ENCODE measurements around the gene HACL1.
A peak's percentile ranks its signal among the peaks of the same experiment; 100 is the strongest.

The HACL1 gene

GRCh38 chr3:15601399-15602145, at the start of gene HACL1, which contains the start of gene BTD:
Gene HACL1, minus strand, starts transcription at chr3:15601569. Its CDS starts 106 bp downstream, at chr3:15601463.
Gene BTD, plus strand, starts transcription at chr3:15601745. Its CDS starts 33,695 bp downstream, at chr3:15635440.
- peak; percentile 98 for DNase-seq

- DNase-seq: no peak
Observed at GRCh38 chr3:15649858-15650257, 48.5 kb upstream of the HACL1 start.

GRCh38 chr3:15649341-15649740, 48.0 kb upstream of the HACL1 start:
- no peak for DNase-seq

DNA sequence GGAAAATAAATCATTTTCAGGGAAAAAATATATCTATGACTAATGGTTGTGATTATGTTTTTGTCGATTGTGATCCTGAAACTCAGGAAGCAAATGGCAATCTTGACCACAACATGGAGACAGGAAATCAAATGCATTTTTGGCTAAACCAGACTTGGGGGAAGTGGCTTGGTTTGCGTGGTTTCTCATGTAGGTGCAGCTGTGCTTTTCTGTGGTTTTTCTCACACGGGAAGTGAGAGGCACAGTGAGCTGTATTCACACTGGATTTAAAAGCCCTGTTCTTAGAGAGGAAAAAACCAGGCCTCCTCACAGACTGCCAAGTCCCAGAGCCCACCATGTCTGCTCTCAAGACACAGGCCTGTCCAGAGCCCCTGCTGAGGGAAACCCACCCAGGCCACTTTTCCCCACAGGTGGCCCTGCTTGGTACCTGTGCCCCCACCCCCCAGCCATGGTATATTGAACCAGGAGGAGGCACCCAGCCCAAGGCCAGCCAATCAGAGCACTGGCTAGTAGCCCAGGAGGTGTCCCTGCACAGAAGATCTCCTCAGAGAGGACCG, 46.3 kb upstream of the HACL1 start:
- DNase-seq: peak; percentile 65

GRCh38 chr3:15646851-15647511, 45.6 kb upstream of the HACL1 start:
- no peak for DNase-seq

DNA sequence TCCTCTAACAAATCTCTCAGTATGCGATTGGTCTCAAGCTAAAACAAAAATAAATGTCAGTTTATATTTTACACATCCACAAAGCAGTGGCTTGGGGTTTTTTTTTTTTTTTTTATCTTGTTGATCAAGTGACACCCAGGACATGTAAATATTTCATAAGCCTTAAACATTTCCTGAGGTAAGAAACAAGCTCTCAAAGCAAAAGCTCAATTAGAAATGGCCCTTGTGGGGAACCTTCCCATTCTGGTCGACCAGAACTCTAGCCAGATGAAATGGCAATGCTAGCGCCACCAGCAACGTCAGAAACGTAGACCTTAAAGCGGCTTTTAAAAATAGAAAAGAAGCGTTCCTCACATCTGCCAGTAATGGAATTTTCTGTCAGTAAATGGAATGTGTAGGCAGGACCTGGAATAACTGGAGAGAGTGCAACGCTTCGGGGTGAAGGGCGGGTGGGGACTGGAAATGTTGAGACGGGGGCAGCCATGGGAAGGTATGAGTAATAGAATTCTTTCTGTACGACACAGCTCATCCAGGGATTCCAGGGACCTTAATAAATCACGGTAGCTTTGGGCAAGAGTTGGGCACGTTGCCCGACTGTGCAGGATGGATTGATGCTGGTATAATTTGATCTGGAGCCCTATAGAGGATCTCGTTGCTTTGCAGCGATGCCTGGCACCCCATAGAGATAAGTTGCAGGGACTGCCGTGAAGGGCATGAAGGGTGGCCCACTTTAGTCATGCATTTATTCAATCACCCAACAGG, 44.6 kb upstream of the HACL1 start:
- DNase-seq: no peak

GRCh38 chr3:15645246-15645645, 43.9 kb upstream of the HACL1 start:
- no peak for DNase-seq

- DNase-seq: peak; percentile 29
Observed at GRCh38 chr3:15638891-15639262, 37.5 kb upstream of the HACL1 start.

DNA sequence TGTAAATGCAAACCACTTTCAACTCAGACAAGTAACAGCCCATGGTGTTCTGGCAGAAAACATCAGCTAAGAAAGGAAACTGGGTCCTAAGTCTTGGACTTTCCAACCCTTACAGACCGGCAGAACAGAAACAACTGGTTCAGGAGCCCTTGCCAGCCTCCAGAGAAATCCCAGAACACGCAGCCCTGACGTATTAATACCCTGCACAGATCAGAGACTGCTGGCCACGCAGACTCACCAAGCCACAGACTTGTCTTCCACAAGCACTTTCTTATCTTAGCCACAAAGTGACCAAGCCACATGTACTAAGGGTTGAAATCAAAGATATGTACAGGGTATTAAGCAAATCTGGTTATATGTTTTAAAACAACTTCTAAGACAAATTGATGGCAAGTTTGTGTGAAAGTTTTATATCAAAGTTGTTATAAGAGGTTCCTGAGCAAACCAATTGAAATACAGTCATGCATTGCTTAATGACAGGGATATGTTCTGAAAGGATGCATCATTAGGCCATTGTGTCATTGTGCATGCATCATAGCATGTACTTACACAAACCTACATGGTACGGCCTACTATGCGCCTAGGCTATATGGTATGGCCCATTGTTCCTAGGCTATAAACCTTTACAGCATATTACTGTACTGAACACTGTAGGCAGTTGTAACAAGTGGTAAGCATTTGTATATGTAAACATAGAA, 37.0 kb upstream of the HACL1 start:
- DNase-seq: peak; percentile 16

DNA sequence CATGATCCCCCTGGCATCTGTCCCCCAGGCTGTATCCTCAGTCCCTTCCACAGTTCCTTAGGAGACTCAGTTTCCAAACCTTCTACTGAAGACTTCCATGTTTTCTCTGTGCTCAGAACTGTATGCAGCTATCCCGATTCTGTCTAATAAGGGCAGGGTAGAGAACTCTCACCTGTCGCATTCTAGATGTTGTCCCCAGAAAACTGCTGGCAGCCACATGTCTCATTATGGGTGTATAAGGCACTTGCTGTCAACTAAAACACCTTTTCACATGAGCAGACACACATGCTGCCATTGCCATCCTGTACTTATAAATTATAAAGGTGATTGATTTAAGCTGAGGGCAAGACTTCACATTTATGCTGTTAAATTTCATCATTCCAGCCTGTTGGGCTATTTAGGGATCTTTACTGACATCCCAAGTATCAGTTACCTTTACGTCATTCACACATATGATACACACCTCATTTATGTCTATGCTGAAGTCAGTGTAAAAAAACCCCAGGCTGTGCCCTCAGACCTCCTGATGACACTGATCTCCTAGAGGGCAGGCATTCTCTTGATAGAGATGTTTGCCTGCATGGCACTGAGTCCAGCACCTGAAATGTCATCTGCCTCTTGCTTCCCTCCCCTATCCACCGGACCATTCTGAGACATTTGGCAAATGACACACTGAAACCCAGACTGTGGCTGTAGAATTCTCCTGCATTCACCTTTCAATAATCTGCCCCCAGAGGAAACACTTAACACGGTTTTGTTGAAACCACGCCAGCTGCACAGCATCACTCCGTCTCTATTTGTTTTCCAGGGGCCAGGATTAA, 36.0 kb upstream of the HACL1 start:
- DNase-seq: no peak

GRCh38 chr3:15636028-15636709, 34.8 kb upstream of the HACL1 start:
- DNase-seq: peak; percentile 77

DNA sequence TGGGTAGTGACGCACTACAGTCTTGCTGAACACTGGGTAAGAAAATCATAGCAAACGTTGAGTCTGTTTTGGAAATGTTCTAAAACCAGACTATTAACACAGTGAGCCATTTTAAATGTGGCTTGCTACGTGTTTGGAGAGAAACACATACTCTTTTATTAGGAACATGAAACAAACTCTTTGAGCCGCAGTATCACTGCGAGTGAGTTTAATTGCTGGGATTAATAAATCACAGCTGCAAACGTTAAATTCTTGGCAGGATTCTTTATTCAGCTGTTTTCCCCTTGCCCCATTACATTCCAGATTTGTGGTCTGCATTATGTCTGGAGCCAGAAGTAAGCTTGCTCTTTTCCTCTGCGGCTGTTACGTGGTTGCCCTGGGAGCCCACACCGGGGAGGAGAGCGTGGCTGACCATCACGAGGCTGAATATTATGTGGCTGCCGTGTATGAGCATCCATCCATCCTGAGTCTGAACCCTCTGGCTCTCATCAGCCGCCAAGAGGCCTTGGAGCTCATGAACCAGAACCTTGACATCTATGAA, 33.8 kb upstream of the HACL1 start:
- DNase-seq: no peak

GRCh38 chr3:15634671-15635070, 33.3 kb upstream of the HACL1 start:
- no peak for DNase-seq

DNA sequence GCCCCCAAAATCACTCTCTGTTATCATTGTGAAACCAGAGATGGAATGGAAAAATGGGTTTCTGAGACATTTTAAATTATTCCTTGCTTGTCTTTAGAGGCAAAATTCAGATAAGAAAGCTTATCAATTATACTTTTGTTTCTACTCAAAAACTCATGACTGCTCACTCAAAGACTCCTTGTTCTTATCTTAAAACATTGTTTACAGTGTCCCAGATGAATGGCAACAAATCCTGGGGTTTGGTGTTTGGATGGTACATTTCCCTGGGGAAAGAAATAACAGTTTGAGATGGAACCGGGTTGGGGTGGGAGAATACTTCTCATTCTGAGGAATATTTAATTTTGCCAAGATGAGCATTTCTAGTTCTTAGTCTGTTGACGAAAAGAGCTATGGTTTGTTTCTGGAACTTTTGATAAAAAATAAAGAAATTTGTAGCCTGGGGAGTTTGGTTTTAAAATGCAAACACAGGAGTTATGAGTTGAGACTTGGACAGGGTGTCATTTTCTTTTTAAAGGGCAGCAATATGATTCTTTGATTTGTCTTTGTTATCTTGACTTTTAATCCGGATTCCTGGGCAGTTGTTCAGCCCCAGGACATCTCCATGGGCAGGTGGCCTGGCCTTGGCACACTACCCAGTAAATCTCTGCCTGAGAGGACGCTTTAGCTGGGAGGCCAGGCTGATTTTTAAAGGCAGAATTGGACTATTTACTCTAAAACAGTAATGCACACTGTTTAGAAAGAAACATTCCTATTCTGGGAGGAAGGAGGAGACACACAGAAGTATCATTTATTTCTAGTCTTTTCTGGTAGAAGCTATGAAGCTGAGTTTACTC, 32.6 kb upstream of the HACL1 start:
- no peak for DNase-seq

GRCh38 chr3:15633159-15633558, 31.8 kb upstream of the HACL1 start:
- no peak for DNase-seq

DNA sequence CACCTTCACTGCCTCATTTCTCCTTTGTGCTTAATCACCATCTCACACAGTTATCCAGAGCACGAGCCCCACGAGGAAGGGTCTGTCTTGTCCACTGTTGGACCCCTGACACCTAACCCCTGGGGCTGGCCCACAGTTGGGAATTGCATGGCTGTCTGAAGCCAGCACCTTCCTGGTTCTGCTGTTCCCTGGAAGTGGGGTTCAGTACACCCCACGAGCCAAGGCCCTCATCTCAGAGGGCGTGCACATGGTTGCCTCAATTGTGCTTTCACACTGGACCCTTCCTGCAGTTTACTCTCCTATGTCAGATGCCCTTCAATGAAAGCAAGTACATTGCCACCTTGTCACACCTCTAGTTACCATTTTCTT, 30.8 kb upstream of the HACL1 start:
- no peak for DNase-seq

DNA sequence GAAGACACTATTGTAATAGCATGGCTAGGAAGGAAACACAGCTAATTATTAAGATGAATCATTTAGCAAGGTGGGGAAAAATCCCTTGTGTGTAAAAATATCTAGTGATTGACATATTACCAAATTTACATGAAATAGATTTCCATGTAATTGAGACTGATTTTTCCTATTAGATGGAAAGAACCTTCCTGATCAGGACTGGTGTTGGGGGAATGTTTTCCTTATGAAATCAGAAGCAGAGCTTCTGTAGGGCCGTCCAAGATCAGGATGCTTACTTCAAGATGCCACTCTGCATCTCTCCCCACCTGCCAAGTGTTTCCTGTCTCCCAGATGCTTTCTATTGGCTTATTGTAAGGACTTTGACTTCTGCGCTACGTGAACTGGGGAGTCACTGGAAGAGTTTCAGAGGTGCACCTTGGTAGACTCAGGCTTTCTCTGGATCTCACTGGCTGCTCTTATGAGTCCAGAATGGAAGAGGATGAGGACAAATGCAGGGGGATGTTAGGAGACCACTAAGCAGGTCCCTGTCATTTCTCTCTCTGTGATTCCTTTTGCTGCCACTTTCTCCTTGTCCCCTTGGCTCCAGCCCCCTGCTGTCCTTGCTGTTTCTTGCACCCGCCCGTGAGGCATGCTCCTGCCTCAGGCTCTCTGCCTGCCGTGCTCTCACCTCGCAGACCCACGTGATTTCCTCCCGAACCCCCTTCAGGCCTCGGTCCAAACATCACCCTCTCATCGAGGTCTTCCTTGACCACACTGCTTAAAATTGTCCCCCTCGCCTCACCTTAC, 30.2 kb upstream of the HACL1 start:
- DNase-seq: no peak

GRCh38 chr3:15630646-15631350, 29.4 kb upstream of the HACL1 start:
- DNase-seq: peak; percentile 68
